Esophagus (tissue), 2 donors: ENCODE results near the gene OVCA2. TPM values are rescaled to one million over a fixed set of nuclear protein-coding genes. Genes with fewer than 3 reads are reported as not detected.
A peak's percentile ranks its signal among the peaks of the same experiment; 100 is the strongest.

Experiments used
- H3K27ac ChIP-seq, 2 donors: one replicate each; pipeline ENCODE4 v1.5.1; 2013; ENCODE audit warnings: low read depth in 2 of 2, mild to moderate bottlenecking in 2 of 2, inconsistent platforms in 1 of 2, low read length in 1 of 2, moderate library complexity in 1 of 2
- H3K27me3 ChIP-seq, 2 donors: one replicate each; pipeline ENCODE4 v1.6.1; 2013; ENCODE audit warnings: low read length in 2 of 2, control low read depth in 1 of 2, mild to moderate bottlenecking in 1 of 2; ENCODE audit not compliant: insufficient read depth in 2 of 2, control insufficient read depth in 1 of 2
- H3K36me3 ChIP-seq, 2 donors: one replicate each; pipeline ENCODE4 v1.6.1; 2013; ENCODE audit warnings: low read length in 1 of 2; ENCODE audit not compliant: control insufficient read depth in 2 of 2, insufficient read depth in 2 of 2
- H3K4me1 ChIP-seq, 2 donors: one replicate each; pipeline ENCODE4 v1.6.1; 2013; ENCODE audit warnings: low read length in 1 of 2; ENCODE audit not compliant: control insufficient read depth in 2 of 2, insufficient read depth in 2 of 2
- H3K4me3 ChIP-seq, 2 donors: one replicate each; pipeline ENCODE4 v1.5.1; 2013; ENCODE audit warnings: low read length in 2 of 2, mild to moderate bottlenecking in 2 of 2, low read depth in 1 of 2, moderate library complexity in 1 of 2
- H3K9me3 ChIP-seq, 2 donors: one replicate each; pipeline ENCODE4 v1.6.1; 2013; ENCODE audit warnings: mild to moderate bottlenecking in 2 of 2, low read depth in 1 of 2, low read length in 1 of 2, moderate library complexity in 1 of 2; ENCODE audit not compliant: control insufficient read depth in 2 of 2, insufficient read depth in 1 of 2
- WGBS, 2 donors: extraction: QIAGEN DNeasy Blood & Tissue Kit; methylation state at CpG; one replicate each; pipeline ENCODE4 v1.1.7; 2013; 5-methylcytosine and 5-hydroxymethylcytosine counted together
- polyA plus RNA-seq, 2 donors: library from polyadenylated mRNA; stranded (reverse); fragments of 200-250 nt; gene quantifications; one replicate each; pipeline ENCODE4 v1.2.3, GENCODE V29; 2013
- donor health status: healthy with polysubstance abuse.
- donor health status: Bipolar disorder and iron deficiency.

The OVCA2 gene
- 10 to 100 TPM; 38.4 to 55.6 TPM for polyA plus RNA-seq

- H3K27me3 ChIP-seq = no peaks in the 10 kb centered on the region
- peaks cover 10 to 17% of the 10 kb centered on the region in 2 donors for H3K36me3 ChIP-seq
- peak within 1 kb of the TSS; percentile 90 to 94 for H3K27ac ChIP-seq
- no peaks in the 10 kb centered on the region for H3K9me3 ChIP-seq
- 0 to 1% methylated on average over 90 to 92 of the region's 93 CpGs for WGBS, 2 donors
- H3K4me1 ChIP-seq = peaks cover 0 to 19% of the 10 kb centered on the region in 2 donors
- H3K4me3 ChIP-seq = peak within 1 kb of the TSS; percentile 82 to 87
These were observed at the start of gene OVCA2 for GRCh38 chr17:2041561-2042389. OVCA2 (plus strand) TSS chr17:2042022; CDS start chr17:2042048, 26 bp downstream.

DNA sequence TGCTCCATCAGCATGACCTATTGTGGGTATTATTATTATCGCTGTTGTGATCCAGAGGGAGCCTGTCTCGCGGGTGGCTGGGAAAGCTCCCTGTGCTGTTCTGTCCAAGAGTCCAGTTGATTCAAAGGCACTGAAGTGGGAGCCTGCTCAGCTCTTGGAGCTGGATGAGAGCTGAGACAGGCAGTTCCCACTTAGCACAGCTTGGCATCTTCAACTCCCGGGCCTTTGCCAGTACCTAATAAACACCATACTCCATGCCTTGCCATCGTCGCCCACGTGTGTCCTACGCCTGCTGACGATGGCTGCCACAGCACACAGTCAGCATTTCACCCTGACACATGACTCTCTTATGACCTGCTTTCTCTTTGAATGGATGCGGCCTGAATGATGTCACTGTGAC is 49.3 kb upstream of the OVCA2 start:
- Histone ChIP-seq H3K36me3 (no peaks in the 10 kb centered on the region), H3K9me3 (no peaks in the 10 kb centered on the region), H3K4me3 (no peak overlapping the region), H3K27ac (no peak overlapping the region), H3K4me1 (peaks cover 0 to 7% of the 10 kb centered on the region in 2 donors), H3K27me3 (no peaks in the 10 kb centered on the region)
- WGBS, 2 donors = 77 to 83% methylated on average over 10 of the region's 10 CpGs

DNA sequence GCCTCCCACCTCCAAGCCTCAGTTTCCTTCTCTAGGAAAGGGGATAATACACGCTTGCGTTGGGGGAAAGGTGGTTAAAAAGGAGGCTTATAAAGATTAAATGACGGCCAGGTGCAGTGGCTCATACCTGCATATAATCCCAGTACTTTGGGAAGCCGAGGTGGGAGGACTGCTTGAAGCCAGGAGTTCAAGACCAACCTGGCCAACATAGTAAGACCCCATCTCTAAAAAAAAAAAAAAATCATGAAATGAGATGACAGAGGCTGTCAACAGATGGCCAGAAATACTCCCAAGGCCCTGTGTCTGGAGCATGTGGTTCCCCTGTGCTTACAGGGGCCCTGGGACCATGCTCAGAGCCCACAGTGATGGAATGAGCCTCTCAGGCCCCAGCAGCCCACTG is 47.1 kb upstream of the OVCA2 start:
- Histone ChIP-seq H3K9me3 (no peaks in the 10 kb centered on the region), H3K36me3 (no peaks in the 10 kb centered on the region), H3K4me3 (no peak overlapping the region), H3K27ac (no peak overlapping the region), H3K4me1 (peaks cover 3 to 14% of the 10 kb centered on the region in 2 donors), H3K27me3 (no peaks in the 10 kb centered on the region)
- 88 to 95% methylated on average over 4 of the region's 4 CpGs for WGBS, 2 donors

- H3K4me3 ChIP-seq = no peak overlapping the region
- H3K27me3 ChIP-seq = no peaks in the 10 kb centered on the region
- WGBS, 2 donors = 86 to 94% methylated on average over 16 of the region's 16 CpGs
- no peaks in the 10 kb centered on the region for H3K9me3 ChIP-seq
- peaks cover 6 to 19% of the 10 kb centered on the region in 2 donors for H3K4me1 ChIP-seq
- H3K27ac ChIP-seq = no peak overlapping the region
- no peaks in the 10 kb centered on the region for H3K36me3 ChIP-seq
These were observed 46.4 kb upstream of the OVCA2 start for GRCh38 chr17:1995321-1995892.

DNA sequence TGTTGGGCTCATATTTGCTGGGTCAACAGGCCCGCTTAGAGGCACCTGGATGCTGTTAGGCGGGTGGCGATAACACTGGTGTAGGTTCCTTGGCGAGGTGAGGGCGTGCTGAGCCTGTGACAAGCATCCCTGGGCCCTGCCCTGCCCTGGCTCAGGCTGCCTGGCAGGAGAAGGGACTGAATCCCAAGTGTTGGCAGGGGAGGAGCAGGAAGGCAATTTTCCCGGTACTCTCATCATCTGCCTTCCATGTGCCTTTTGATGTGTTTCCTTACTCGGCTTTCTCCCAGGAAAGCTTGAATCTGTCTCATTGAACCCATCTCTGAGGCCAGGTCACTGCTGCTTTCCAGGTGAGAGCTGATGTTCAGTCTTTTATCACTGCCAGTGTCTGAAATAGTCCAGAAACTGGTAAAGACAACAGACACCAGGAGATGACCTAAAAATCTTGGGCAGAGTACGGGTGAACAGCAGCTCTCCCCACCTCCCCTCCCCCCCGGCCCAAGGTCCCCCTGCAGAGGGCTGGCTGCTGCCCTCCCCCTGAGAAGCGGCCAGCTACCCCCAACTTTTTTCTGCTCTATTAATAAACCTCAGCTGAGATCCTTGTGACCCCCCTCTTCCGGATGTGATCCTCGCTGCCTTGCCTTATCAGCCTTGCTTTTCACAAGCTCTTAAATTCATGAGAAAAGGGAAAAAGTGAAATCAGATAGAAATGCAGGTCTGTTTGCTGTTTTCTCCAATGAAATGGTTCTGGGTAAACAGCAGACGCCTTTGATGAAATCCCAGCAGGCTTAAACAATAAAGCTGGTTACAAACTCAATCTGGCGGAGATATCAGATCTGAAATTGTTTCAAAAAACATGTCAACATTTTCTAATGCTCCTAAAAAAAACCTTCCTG is 45.7 kb upstream of the OVCA2 start:
- Histone ChIP-seq H3K4me3 (no peak overlapping the region), H3K36me3 (no peaks in the 10 kb centered on the region), H3K27me3 (no peaks in the 10 kb centered on the region), H3K4me1 (peaks cover 6 to 19% of the 10 kb centered on the region in 2 donors), H3K9me3 (no peaks in the 10 kb centered on the region), H3K27ac (no peak overlapping the region)
- WGBS, 2 donors = 76 to 79% methylated on average over 14 of the region's 14 CpGs

- Histone ChIP-seq H3K4me3 (no peak overlapping the region), H3K4me1 (peaks cover 6 to 19% of the 10 kb centered on the region in 2 donors), H3K27ac (no peak overlapping the region), H3K9me3 (no peaks in the 10 kb centered on the region), H3K36me3 (no peaks in the 10 kb centered on the region), H3K27me3 (no peaks in the 10 kb centered on the region)
- WGBS, 2 donors = 85 to 89% methylated on average over 9 of the region's 9 CpGs
These were observed 45.0 kb upstream of the OVCA2 start for GRCh38 chr17:1996800-1997288.

DNA sequence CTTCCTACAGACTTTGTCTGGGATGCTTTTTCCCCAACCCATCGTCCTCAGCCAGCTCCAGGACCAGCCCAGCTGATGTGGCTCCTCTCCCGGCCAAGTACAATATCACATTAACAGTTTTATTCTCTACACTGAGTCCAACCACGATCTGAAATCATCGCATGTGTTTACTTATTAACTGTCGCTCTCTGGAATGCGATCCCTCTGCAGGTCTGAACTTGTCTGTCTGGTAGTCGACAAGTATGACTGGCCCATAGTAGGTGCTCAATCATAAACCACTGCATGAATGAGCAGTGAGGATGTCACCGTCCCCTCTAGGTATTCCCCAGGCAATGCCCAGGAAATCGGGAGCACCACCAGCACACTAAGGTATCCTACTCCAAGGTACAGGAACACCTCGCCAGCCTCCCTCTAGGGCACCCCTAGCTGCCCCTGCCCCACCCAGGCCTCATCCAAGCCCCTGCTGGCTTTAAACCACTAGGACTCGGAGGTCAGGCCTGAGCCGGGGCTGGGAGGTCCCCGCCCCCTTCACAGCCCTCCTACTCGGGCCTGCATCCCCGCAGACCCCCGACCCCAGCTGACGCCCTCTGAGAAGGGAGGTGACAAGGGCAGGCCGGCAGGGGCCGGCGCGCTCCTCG is 44.4 kb upstream of the OVCA2 start:
- Histone ChIP-seq H3K27me3 (no peaks in the 10 kb centered on the region), H3K36me3 (no peaks in the 10 kb centered on the region), H3K4me3 (no peak overlapping the region), H3K27ac (no peak overlapping the region), H3K9me3 (no peaks in the 10 kb centered on the region), H3K4me1 (peaks cover 6 to 19% of the 10 kb centered on the region in 2 donors)
- WGBS, 2 donors = 30 to 37% methylated on average over 22 of the region's 22 CpGs

DNA sequence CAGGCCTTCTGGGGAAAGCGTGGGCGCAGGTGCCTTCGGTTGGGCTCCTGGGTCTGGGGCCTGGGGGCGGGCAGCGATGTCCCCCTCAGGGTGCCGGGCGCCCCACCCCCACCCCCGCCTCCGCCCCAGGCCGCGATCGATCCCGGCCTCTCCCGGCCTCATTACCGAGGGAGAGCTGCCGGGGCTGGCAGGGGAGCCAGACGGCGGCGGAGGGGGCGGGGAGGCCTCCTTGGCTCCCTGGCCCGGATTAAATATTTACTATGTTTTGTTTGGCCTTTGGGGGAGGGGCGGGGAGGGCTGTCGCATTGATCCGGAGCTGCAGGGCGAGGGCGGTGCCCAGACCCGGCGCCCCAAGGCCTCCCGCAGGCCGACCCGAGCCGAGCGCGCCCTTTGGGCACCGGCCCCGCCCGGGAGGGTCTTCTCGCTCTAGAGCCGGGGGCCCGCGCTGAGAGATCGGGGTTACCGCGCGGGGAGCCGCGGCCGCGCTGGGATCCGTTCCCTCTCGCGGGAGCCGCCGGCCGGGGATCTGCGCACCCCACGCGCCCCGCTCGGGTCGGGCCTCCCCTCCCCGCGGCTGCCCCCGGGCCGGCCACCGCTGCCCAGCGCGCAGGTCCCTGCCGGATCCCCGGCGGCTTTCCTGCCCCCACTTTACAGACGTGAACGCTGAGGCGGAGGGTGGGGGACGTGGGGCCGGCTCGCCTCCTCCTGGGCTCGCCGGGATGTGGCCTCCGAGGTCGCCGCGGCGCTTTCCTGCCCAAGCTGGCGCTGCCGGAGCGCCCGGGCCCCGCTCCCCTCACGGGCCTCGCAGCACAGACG is 43.7 kb upstream of the OVCA2 start:
- 4 to 9% methylated on average over 79 to 92 of the region's 92 CpGs for WGBS, 2 donors
- peaks cover 0 to 3% of the 10 kb centered on the region in 2 donors for H3K27me3 ChIP-seq
- no peak overlapping the region for H3K27ac ChIP-seq
- peaks cover 6 to 22% of the 10 kb centered on the region in 2 donors for H3K4me1 ChIP-seq
- no peaks in the 10 kb centered on the region for H3K36me3 ChIP-seq
- no peaks in the 10 kb centered on the region for H3K9me3 ChIP-seq
- H3K4me3 ChIP-seq = peak overlapping the region; percentile 20 to 40
